Right lobe of liver (tissue), 6 donors: Measurements from ENCODE around the gene MCM6. TPM values are rescaled to one million over a fixed set of nuclear protein-coding genes. Genes with fewer than 3 reads are reported as not detected.
A peak's percentile ranks its signal among the peaks of the same experiment; 100 is the strongest.

Experiments
- ATAC-seq, 4 donors: fragments of 200-7000 bp; cut with Tn5 transposase; one replicate each; pipeline ENCODE4 v1.9.1; 2020; ENCODE audit warnings: mild to moderate bottlenecking in 4 of 4, moderate library complexity in 4 of 4
- DNase-seq, 3 donors: peaks; one replicate each; pipeline ENCODE4 v3.0.0-alpha.2; 2020
- H3K27ac ChIP-seq, 3 donors: fragments of 200-600 bp; one replicate each; pipeline ENCODE4 v1.8.0; 2022
- H3K27me3 ChIP-seq, 2 donors: fragments of 200-600 bp; one replicate each; pipeline ENCODE4 v1.8.0; 2022
- H3K36me3 ChIP-seq, 4 donors: fragments of 200-600 bp; sonication (generic) in 1 of 4; one replicate each; pipeline versions ENCODE4 v1.5.1 to v1.8.0; 2017 to 2022; ENCODE audit warnings: control low read depth in 1 of 4
- H3K4me1 ChIP-seq, 4 donors: fragments of 200-600 bp; sonication (generic) in 1 of 4; one replicate each; pipeline versions ENCODE4 v1.5.1 to v1.8.0; 2017 to 2022; ENCODE audit warnings: control low read depth in 1 of 4
- H3K4me3 ChIP-seq, 3 donors: fragments of 200-600 bp; one replicate each; pipeline ENCODE4 v1.8.0; 2022
- H3K9me3 ChIP-seq, 4 donors: fragments of 200-600 bp; sonication (generic) in 1 of 4; one replicate each; pipeline versions ENCODE4 v1.5.1 to v1.8.0; 2017 to 2022; ENCODE audit warnings: control low read depth in 1 of 4
- POLR2A ChIP-seq: fragments of 450-650 bp; IDR thresholded peaks from one replicate; pipeline ENCODE4 v1.6.1; 2017; ENCODE audit warnings: antibody characterized with exemption, mild to moderate bottlenecking
- WGBS: methylation state at CpG from one replicate; pipeline ENCODE4 v1.1.6; 2018; ENCODE audit warnings: low coverage, low lambda C conversion rate; ENCODE audit not compliant: insufficient coverage; ENCODE audit errors: missing lambda C conversion rate; 5-methylcytosine and 5-hydroxymethylcytosine counted together
- intact Hi-C, 2 donors: fragments of 100-400 bp; cut with DNase I; formaldehyde crosslinking; loops; one replicate each; pipeline versions ENCODE4 v1.11.2 to v1.14.1; 2022
- total RNA-seq, 6 experiments: library from RNA; depleted of rRNA in 2 of 6; stranded (reverse); fragments of >200 nt in 2 of 6; fragmentation: NEBNext Ultra II Directional in 3 of 6; extraction: Animal tissue kit (Norgen Biotek cat#: 25700) in 3 of 6; gene quantifications; one replicate each; pipeline versions ENCODE4 v1.1.0 to v1.2.4, GENCODE V29; 2016 to 2023
- TF ChIP-seq, protein P1 (sequence below), 4 donors: fragments of 200-600 bp in 3 of 4; fragments of 450-650 bp in 1 of 4; IDR thresholded peaks; one replicate each; pipeline versions ENCODE4 v1.5.1 to v1.8.0; 2016 to 2022; ENCODE audit warnings: antibody characterized with exemption in 4 of 4, mild to moderate bottlenecking in 2 of 4
- donor health status: DM: no; HTN: yes; CAD: no.
- donor health status: DM: no; HTN: no; CAD: no.
- donor health status: DM: no; HTN: no; CAD: no.
- donor health status: DM: no; HTN: yes; CAD: no.
- donor health status: DM: no; HTN: yes; CAD: no.

Gene MCM6
- total RNA-seq, 6 experiments from 2014 or later: 1.5 to 13.2 (median 4.7) TPM

DNA sequence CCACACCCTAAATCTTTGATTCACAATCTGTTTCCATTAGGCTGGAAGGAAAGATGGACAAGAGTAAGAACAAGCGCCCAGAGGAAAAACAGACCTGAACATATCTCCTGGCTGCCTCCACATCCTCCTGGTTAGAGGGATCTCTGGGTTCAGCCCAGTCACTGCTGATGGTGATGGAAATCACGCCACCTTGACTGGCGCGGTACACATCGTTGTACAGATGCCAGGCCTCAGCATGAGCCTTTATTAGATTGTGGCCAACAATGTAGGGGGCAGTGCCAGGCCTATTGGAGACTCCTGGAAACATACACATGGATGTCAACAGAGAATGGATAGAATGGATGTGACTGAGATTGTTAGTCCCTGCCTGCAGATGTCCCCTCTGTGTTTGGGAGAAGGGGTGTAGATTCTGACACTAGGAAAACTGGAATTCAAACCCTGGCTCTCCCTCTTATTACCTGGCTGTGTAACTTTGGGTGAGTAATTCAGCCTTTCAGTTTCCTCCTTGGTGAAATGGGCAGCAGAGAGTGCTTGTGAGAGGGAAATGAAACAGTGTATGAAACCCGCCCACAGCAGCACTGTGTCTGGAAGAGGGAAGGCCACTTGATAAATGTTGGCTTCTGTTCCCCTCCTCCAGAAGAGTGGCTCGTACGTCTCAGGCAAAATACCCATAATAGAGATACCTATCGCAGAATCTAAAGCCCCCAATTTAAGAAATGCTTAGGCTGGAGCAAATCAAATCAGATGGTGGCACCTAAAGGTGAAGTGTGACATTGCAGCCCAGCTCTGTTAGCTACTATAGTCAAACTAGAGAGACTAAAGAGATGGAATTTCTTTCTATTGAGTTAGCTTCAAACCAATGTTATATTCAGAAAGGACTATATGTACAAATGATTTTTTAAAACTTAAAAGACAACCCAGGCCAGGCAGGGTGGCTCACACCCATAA is 75.5 kb downstream of the MCM6 start:
- TF ChIP-seq, protein P1, sequence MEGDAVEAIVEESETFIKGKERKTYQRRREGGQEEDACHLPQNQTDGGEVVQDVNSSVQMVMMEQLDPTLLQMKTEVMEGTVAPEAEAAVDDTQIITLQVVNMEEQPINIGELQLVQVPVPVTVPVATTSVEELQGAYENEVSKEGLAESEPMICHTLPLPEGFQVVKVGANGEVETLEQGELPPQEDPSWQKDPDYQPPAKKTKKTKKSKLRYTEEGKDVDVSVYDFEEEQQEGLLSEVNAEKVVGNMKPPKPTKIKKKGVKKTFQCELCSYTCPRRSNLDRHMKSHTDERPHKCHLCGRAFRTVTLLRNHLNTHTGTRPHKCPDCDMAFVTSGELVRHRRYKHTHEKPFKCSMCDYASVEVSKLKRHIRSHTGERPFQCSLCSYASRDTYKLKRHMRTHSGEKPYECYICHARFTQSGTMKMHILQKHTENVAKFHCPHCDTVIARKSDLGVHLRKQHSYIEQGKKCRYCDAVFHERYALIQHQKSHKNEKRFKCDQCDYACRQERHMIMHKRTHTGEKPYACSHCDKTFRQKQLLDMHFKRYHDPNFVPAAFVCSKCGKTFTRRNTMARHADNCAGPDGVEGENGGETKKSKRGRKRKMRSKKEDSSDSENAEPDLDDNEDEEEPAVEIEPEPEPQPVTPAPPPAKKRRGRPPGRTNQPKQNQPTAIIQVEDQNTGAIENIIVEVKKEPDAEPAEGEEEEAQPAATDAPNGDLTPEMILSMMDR (IDR thresholded peaks at IDR 0.05): no peak
- TF ChIP-seq POLR2A: no peak
- intact Hi-C loops: no loop called here
- Histone ChIP-seq H3K36me3 (no peaks in the 10 kb centered on the region), H3K4me1 (no peaks in the 10 kb centered on the region), H3K4me3 (no peak overlapping the region), H3K27ac (no peak overlapping the region), H3K27me3 (no peaks in the 10 kb centered on the region), H3K9me3 (no peaks in the 10 kb centered on the region)
- DNase-seq (no peak), ATAC-seq (no peak)
- 75% methylated on average over 5 of the region's 9 CpGs for WGBS

DNA sequence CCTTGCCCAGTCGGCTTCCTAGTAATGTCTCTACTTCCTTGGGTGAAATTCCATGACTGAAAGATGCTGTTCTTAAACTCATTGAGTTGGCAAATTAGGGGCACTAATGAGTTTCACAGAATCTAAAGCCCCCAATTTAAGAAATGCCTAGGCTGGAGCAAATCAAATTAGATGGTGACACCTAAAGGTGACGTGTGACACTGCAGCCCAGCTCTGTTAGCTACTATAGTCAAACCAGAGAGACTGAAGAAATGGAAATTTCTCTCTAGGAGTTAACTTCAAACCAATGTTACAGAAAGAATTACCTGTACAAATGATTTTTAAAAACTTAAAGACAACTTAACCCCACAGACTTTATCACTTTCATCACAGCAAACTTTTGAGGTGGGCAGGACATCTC is 76.5 kb downstream of the MCM6 start:
- 30% methylated on average over 2 of the region's 2 CpGs for WGBS
- H3K36me3 ChIP-seq: no peaks in the 10 kb centered on the region
- no peaks in the 10 kb centered on the region for H3K27me3 ChIP-seq
- H3K4me1 ChIP-seq: no peaks in the 10 kb centered on the region
- no peak for TF ChIP-seq POLR2A
- TF ChIP-seq, protein P1 (IDR thresholded peaks at IDR 0.05): no peak
- intact Hi-C loops: no loop called here
- DNase-seq (no peak), ATAC-seq (no peak)
- H3K9me3 ChIP-seq: no peaks in the 10 kb centered on the region
- no peak overlapping the region for H3K4me3 ChIP-seq
- no peak overlapping the region for H3K27ac ChIP-seq

DNA sequence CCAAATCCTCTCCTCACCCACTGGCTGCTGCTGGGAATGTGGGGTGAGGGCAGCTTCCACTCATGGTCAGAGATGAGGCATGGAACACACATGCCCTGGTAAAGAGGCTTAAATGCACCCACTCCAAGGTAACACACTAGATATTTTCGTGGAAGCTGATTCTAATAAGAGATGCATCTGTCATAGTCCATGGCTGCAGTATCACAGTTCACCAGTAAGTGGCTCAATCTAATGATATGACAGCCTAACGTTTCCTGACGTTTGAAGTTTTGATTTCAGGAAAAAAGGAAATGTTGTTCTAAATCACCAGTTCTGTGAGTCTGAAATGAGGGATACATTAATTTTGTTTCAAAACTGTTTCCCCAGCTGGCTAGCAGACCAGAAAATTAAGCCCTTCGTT is 77.5 kb downstream of the MCM6 start:
- intact Hi-C loops: no loop called here
- ATAC-seq: peak in 1 of 4 donors; percentile 33
- 40% methylated on average over 4 of the region's 4 CpGs for WGBS

DNA sequence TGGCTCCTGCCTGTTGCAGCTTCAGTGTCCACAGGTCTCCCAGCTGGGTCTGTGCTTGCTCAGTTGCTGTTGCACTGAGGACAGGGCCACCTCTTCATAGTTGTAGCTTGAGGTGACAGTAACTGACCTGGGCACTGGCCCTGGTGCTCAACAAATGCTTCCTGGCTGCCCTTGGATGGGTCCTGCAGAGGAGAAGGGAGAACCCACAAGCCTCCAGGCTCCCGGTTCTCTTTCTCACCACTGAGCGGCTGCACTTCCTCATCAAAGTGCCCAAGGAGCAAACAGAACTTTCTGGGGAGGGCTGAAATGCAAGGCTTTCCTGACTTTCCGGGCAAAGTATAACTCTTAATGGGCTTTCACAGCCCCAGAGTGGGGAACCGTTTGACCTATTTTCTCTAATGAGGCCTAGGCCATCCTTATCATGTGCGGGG is 78.0 kb downstream of the MCM6 start:
- ATAC-seq: no peak

More for the DNA sequence above, 77.5 kb downstream of the MCM6 start:
- H3K4me1 ChIP-seq: no peaks in the 10 kb centered on the region
- DNase-seq: no peak
- no peaks in the 10 kb centered on the region for H3K36me3 ChIP-seq
- H3K9me3 ChIP-seq: no peaks in the 10 kb centered on the region
- TF ChIP-seq, protein P1 (IDR thresholded peaks at IDR 0.05): peak in 3 of 4 donors; percentile 11 to 14 (median 14)
- no peak for TF ChIP-seq POLR2A
- no peaks in the 10 kb centered on the region for H3K27me3 ChIP-seq
- H3K27ac ChIP-seq: no peak overlapping the region
- H3K4me3 ChIP-seq: no peak overlapping the region

More for the DNA sequence above, 78.0 kb downstream of the MCM6 start:
- no peak for DNase-seq
- WGBS: 66% methylated on average over 3 of the region's 5 CpGs
- Histone ChIP-seq H3K4me3 (no peak overlapping the region), H3K4me1 (no peaks in the 10 kb centered on the region), H3K9me3 (no peaks in the 10 kb centered on the region), H3K27ac (no peak overlapping the region), H3K27me3 (no peaks in the 10 kb centered on the region), H3K36me3 (no peaks in the 10 kb centered on the region)
- intact Hi-C loops: no loop called here
- TF ChIP-seq POLR2A: no peak
- TF ChIP-seq, protein P1 (IDR thresholded peaks at IDR 0.05): no peak
